HUES6 (cell line): ENCODE data around the gene CLCN7.

Experiments used
- H3K27ac ChIP-seq: 2 replicates; pipeline ENCODE4 v1.7.0; 2013; ENCODE audit warnings: low read depth, mild to moderate bottlenecking, low read length, inconsistent platforms
- H3K27me3 ChIP-seq: 2 replicates; pipeline ENCODE4 v1.6.1; 2013; ENCODE audit warnings: low read length; ENCODE audit not compliant: control insufficient read depth, insufficient read depth
- H3K36me3 ChIP-seq: 2 replicates; pipeline ENCODE4 v1.6.1; 2013; ENCODE audit warnings: low read length; ENCODE audit not compliant: control insufficient read depth, insufficient read depth
- H3K4me1 ChIP-seq: 2 replicates; pipeline ENCODE4 v1.6.1; 2013; ENCODE audit warnings: low read length; ENCODE audit not compliant: control insufficient read depth, insufficient read depth
- H3K4me3 ChIP-seq: 2 replicates; pipeline ENCODE4 v1.5.1; 2013; ENCODE audit warnings: low read depth, low read length
- H3K9ac ChIP-seq: one replicate; pipeline ENCODE4 v1.6.1; 2013; ENCODE audit warnings: mild to moderate bottlenecking, low read length
- H3K9me3 ChIP-seq: 2 replicates; pipeline ENCODE4 v1.6.1; 2013; ENCODE audit warnings: low read depth, low read length; ENCODE audit not compliant: control insufficient read depth, insufficient read depth

Gene CLCN7

GRCh38 chr16:1431497-1432270 lies 43.1 kb downstream of the CLCN7 start:
- Histone ChIP-seq H3K36me3 (no peaks in the 10 kb centered on the region), H3K4me3 (no peak overlapping the region), H3K4me1 (peaks cover 5% of the 10 kb centered on the region), H3K27me3 (no peaks in the 10 kb centered on the region), H3K27ac (no peak overlapping the region), H3K9me3 (no peaks in the 10 kb centered on the region), H3K9ac (no peak overlapping the region)

- Histone ChIP-seq H3K36me3 (no peaks in the 10 kb centered on the region), H3K4me3 (no peak within 1 kb of the TSS), H3K27ac (no peak within 1 kb of the TSS), H3K4me1 (peaks cover 9% of the 10 kb centered on the region), H3K9me3 (no peaks in the 10 kb centered on the region), H3K9ac (no peak within 1 kb of the TSS), H3K27me3 (no peaks in the 10 kb centered on the region)
Measured at GRCh38 chr16:1430759-1431496, 43.9 kb downstream of the CLCN7 start, which contains the start of gene PERCC1. Gene PERCC1 (plus strand): TSS chr16:1431078. CDS start chr16:1432594, 1,516 bp downstream.

- no peak overlapping the region for H3K9ac ChIP-seq
- no peak overlapping the region for H3K4me3 ChIP-seq
- H3K9me3 ChIP-seq: no peaks in the 10 kb centered on the region
- peaks cover 9% of the 10 kb centered on the region for H3K4me1 ChIP-seq
- no peaks in the 10 kb centered on the region for H3K36me3 ChIP-seq
- no peak overlapping the region for H3K27ac ChIP-seq
- H3K27me3 ChIP-seq: no peaks in the 10 kb centered on the region
Measured at GRCh38 chr16:1430214-1430758, 44.5 kb downstream of the CLCN7 start.

- H3K27ac ChIP-seq: no peak overlapping the region
- no peaks in the 10 kb centered on the region for H3K9me3 ChIP-seq
- no peaks in the 10 kb centered on the region for H3K36me3 ChIP-seq
- no peaks in the 10 kb centered on the region for H3K27me3 ChIP-seq
- no peak overlapping the region for H3K4me3 ChIP-seq
- no peak overlapping the region for H3K9ac ChIP-seq
- peaks cover 9% of the 10 kb centered on the region for H3K4me1 ChIP-seq
Measured at GRCh38 chr16:1429631-1430030, 45.2 kb downstream of the CLCN7 start.

GRCh38 chr16:1429012-1429411 lies 45.8 kb downstream of the CLCN7 start:
- Histone ChIP-seq H3K4me3 (no peak overlapping the region), H3K4me1 (peaks cover 9% of the 10 kb centered on the region), H3K9me3 (no peaks in the 10 kb centered on the region), H3K9ac (no peak overlapping the region), H3K27ac (no peak overlapping the region), H3K27me3 (no peaks in the 10 kb centered on the region), H3K36me3 (no peaks in the 10 kb centered on the region)

GRCh38 chr16:1428511-1428910 lies 46.3 kb downstream of the CLCN7 start:
- no peaks in the 10 kb centered on the region for H3K27me3 ChIP-seq
- no peaks in the 10 kb centered on the region for H3K36me3 ChIP-seq
- H3K4me1 ChIP-seq: peaks cover 9% of the 10 kb centered on the region
- no peak overlapping the region for H3K9ac ChIP-seq
- no peaks in the 10 kb centered on the region for H3K9me3 ChIP-seq
- no peak overlapping the region for H3K4me3 ChIP-seq
- H3K27ac ChIP-seq: no peak overlapping the region

- peaks cover 9% of the 10 kb centered on the region for H3K4me1 ChIP-seq
- H3K9ac ChIP-seq: no peak overlapping the region
- no peak overlapping the region for H3K4me3 ChIP-seq
- no peaks in the 10 kb centered on the region for H3K9me3 ChIP-seq
- no peaks in the 10 kb centered on the region for H3K27me3 ChIP-seq
- H3K36me3 ChIP-seq: no peaks in the 10 kb centered on the region
- no peak overlapping the region for H3K27ac ChIP-seq
Measured at GRCh38 chr16:1427473-1428461, 47.1 kb downstream of the CLCN7 start.

- no peak overlapping the region for H3K4me3 ChIP-seq
- H3K36me3 ChIP-seq: no peaks in the 10 kb centered on the region
- no peaks in the 10 kb centered on the region for H3K9me3 ChIP-seq
- H3K9ac ChIP-seq: no peak overlapping the region
- peaks cover 9% of the 10 kb centered on the region for H3K4me1 ChIP-seq
- H3K27me3 ChIP-seq: no peaks in the 10 kb centered on the region
- no peak overlapping the region for H3K27ac ChIP-seq
Measured at GRCh38 chr16:1426734-1427471, 47.9 kb downstream of the CLCN7 start.

GRCh38 chr16:1425616-1426370 lies 49.0 kb downstream of the CLCN7 start:
- no peak overlapping the region for H3K4me3 ChIP-seq
- H3K27ac ChIP-seq: no peak overlapping the region
- H3K27me3 ChIP-seq: no peaks in the 10 kb centered on the region
- H3K4me1 ChIP-seq: peaks cover 9% of the 10 kb centered on the region
- no peaks in the 10 kb centered on the region for H3K9me3 ChIP-seq
- H3K9ac ChIP-seq: no peak overlapping the region
- no peaks in the 10 kb centered on the region for H3K36me3 ChIP-seq
